IMR-90 (cell line): Measurements from ENCODE around the gene SLC46A3. TPM values are rescaled to one million over a fixed set of nuclear protein-coding genes. Genes with fewer than 3 reads are reported as not detected.

Source experiments
- ELK1 ChIP-seq: fragments of 150-350 bp; IDR thresholded peaks from 2 replicates; pipeline ENCODE4 v1.6.1; 2016; ENCODE audit warnings: low read depth, mild to moderate bottlenecking, low read length, moderate library complexity, borderline replicate concordance
- RFX5 ChIP-seq: IDR thresholded peaks from 2 replicates; pipeline ENCODE4 v1.8.0; 2012; ENCODE audit warnings: low read depth, mild to moderate bottlenecking, low read length, moderate library complexity
- USF2 ChIP-seq: fragments of 150-350 bp; IDR thresholded peaks from 2 replicates; pipeline ENCODE4 v1.6.1; 2017; ENCODE audit warnings: mild to moderate bottlenecking, antibody characterized with exemption, low read length, low read depth
- polyA plus RNA-seq, 3 experiments: library from polyadenylated mRNA; depleted of rRNA; stranded (reverse); fragments of >200 nt; gene quantifications; 2 replicates each; pipeline ENCODE4 v1.2.3, GENCODE V29; 2012; ENCODE audit warnings: low replicate concordance in 1 of 3
- total RNA-seq: library from RNA; depleted of rRNA; stranded (reverse); fragments of >200 nt; gene quantifications from 2 replicates; pipeline ENCODE4 v1.2.3, GENCODE V29; 2012

Gene SLC46A3
- total and polyA plus RNA-seq, 2 of the 4 experiments (the other 2 are of a cell fraction): 0.54 to 0.89 TPM

DNA sequence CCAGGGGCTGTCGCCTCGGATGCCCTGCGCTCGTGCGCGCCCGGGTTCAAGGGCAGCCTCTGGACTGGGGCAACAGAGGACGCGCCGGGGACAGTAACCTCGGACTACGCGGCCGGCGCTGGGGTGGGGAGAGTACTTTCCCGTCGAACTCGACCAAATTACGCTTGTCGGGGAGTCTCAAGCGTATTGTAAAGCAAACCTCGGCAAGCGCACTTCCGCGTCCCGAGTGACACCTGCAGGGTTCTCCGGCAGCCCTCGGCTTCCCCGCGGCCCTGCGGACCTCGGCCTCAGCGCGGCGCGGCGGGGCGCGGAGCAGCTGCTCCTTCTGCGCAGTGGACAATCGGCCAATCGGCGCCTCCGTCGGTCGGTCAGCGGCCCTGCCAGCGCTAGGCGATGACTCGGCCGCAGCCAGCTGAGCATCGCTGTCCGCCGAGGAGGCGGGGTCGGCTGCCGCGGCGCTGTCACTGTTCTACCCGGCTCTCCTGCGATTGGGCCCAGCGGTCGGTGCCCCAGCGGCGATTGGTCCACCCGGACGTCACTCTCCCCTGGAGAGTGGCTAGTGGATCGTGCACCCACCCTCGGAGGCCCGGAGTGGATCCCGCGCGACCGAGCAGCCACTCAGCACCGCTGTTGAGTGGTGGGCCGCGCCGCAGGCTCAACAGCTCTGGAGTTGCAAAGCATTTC lies at the start of gene SLC46A3 (continued):
- TF ChIP-seq USF2 (peak; percentile 23; the same call in 1 of the 2 replicates), RFX5 (peak; percentile 3; the same call in 1 of the 2 replicates), ELK1 (no peak)
